Measurements from ENCODE around the gene TSPEAR.

The TSPEAR gene

GRCh38 chr21:44599264-44600029, 111.9 kb downstream of the TSPEAR start:
- TF ChIP-seq EZH2 (IDR thresholded peaks at IDR 0.05; ENCODE audit: borderline replicate concordance, low read length): no peak
- TF ChIP-seq, protein P1, sequence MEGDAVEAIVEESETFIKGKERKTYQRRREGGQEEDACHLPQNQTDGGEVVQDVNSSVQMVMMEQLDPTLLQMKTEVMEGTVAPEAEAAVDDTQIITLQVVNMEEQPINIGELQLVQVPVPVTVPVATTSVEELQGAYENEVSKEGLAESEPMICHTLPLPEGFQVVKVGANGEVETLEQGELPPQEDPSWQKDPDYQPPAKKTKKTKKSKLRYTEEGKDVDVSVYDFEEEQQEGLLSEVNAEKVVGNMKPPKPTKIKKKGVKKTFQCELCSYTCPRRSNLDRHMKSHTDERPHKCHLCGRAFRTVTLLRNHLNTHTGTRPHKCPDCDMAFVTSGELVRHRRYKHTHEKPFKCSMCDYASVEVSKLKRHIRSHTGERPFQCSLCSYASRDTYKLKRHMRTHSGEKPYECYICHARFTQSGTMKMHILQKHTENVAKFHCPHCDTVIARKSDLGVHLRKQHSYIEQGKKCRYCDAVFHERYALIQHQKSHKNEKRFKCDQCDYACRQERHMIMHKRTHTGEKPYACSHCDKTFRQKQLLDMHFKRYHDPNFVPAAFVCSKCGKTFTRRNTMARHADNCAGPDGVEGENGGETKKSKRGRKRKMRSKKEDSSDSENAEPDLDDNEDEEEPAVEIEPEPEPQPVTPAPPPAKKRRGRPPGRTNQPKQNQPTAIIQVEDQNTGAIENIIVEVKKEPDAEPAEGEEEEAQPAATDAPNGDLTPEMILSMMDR (IDR thresholded peaks at IDR 0.05; ENCODE audit: low read length): no peak
- Histone ChIP-seq H3K9me2 (ENCODE audit: low read depth, low read length) (no peaks in the 10 kb centered on the region), H3K9me3 (ENCODE audit: low read length) (no peaks in the 10 kb centered on the region), H4K20me1 (ENCODE audit: insufficient read depth, low read length) (no peaks in the 10 kb centered on the region), H3K9ac (ENCODE audit: low read length) (no peak overlapping the region), H3K79me2 (ENCODE audit: insufficient read depth, low read length) (no peaks in the 10 kb centered on the region), H3K27me3 (ENCODE audit: insufficient read depth, low read length) (no peaks in the 10 kb centered on the region), H3K4me1 (ENCODE audit: insufficient read depth, low read length, severe bottlenecking) (no peaks in the 10 kb centered on the region), H2AFZ (ENCODE audit: low read length) (no peak overlapping the region), H3K36me3 (ENCODE audit: insufficient read depth, low read length) (no peaks in the 10 kb centered on the region), H3F3A (ENCODE audit: insufficient read depth, low read length) (no peaks in the 10 kb centered on the region), H3K27ac (ENCODE audit: low read depth, low read length, poor library complexity, severe bottlenecking) (no peak overlapping the region), H3K4me2 (ENCODE audit: low read length) (no peak overlapping the region), H3K4me3 (ENCODE audit: low read depth, low read length, poor library complexity, severe bottlenecking) (no peak overlapping the region)

- H3K4me2 ChIP-seq (ENCODE audit: low read length): no peak overlapping the region
- H3K9me3 ChIP-seq (ENCODE audit: low read length): no peaks in the 10 kb centered on the region
- no peaks in the 10 kb centered on the region for H3K27me3 ChIP-seq (ENCODE audit: insufficient read depth, low read length)
- no peaks in the 10 kb centered on the region for H3F3A ChIP-seq (ENCODE audit: insufficient read depth, low read length)
- H3K79me2 ChIP-seq (ENCODE audit: insufficient read depth, low read length): no peaks in the 10 kb centered on the region
- no peaks in the 10 kb centered on the region for H3K9me2 ChIP-seq (ENCODE audit: low read depth, low read length)
- TF ChIP-seq, protein P1 (IDR thresholded peaks at IDR 0.05; ENCODE audit: low read length): no peak
- no peak for TF ChIP-seq EZH2 (IDR thresholded peaks at IDR 0.05; ENCODE audit: borderline replicate concordance, low read length)
- H3K4me1 ChIP-seq (ENCODE audit: insufficient read depth, low read length, severe bottlenecking): no peaks in the 10 kb centered on the region
- H3K36me3 ChIP-seq (ENCODE audit: insufficient read depth, low read length): no peaks in the 10 kb centered on the region
- no peak overlapping the region for H3K27ac ChIP-seq (ENCODE audit: low read depth, low read length, poor library complexity, severe bottlenecking)
- H3K4me3 ChIP-seq (ENCODE audit: low read depth, low read length, poor library complexity, severe bottlenecking): no peak overlapping the region
- H4K20me1 ChIP-seq (ENCODE audit: insufficient read depth, low read length): no peaks in the 10 kb centered on the region
- H3K9ac ChIP-seq (ENCODE audit: low read length): no peak overlapping the region
- no peak overlapping the region for H2AFZ ChIP-seq (ENCODE audit: low read length)
Measured at GRCh38 chr21:44598061-44598460, 113.3 kb downstream of the TSPEAR start.

GRCh38 chr21:44596068-44596725, 115.2 kb downstream of the TSPEAR start:
- no peaks in the 10 kb centered on the region for H4K20me1 ChIP-seq (ENCODE audit: insufficient read depth, low read length)
- no peak overlapping the region for H2AFZ ChIP-seq (ENCODE audit: low read length)
- no peaks in the 10 kb centered on the region for H3K36me3 ChIP-seq (ENCODE audit: insufficient read depth, low read length)
- no peaks in the 10 kb centered on the region for H3K79me2 ChIP-seq (ENCODE audit: insufficient read depth, low read length)
- no peak overlapping the region for H3K9ac ChIP-seq (ENCODE audit: low read length)
- H3K4me2 ChIP-seq (ENCODE audit: low read length): no peak overlapping the region
- H3K27me3 ChIP-seq (ENCODE audit: insufficient read depth, low read length): no peaks in the 10 kb centered on the region
- H3K4me1 ChIP-seq (ENCODE audit: insufficient read depth, low read length, severe bottlenecking): no peaks in the 10 kb centered on the region
- H3K27ac ChIP-seq (ENCODE audit: low read depth, low read length, poor library complexity, severe bottlenecking): no peak overlapping the region
- TF ChIP-seq EZH2 (IDR thresholded peaks at IDR 0.05; ENCODE audit: borderline replicate concordance, low read length): no peak
- TF ChIP-seq, protein P1 (IDR thresholded peaks at IDR 0.05; ENCODE audit: low read length): no peak
- no peaks in the 10 kb centered on the region for H3K9me2 ChIP-seq (ENCODE audit: low read depth, low read length)
- no peaks in the 10 kb centered on the region for H3F3A ChIP-seq (ENCODE audit: insufficient read depth, low read length)
- H3K9me3 ChIP-seq (ENCODE audit: low read length): no peaks in the 10 kb centered on the region
- no peak overlapping the region for H3K4me3 ChIP-seq (ENCODE audit: low read depth, low read length, poor library complexity, severe bottlenecking)
